ENCODE results near the gene SON.
A peak's percentile ranks its signal among the peaks of the same experiment; 100 is the strongest.
"Not testable (repeated sequence)": the region's sequence is repeated elsewhere in the genome, so short reads cannot be mapped to it uniquely, and the experiment has no call there.

The SON gene

GRCh38 chr21:33542640-33543504, at the start of gene SON:
Gene SON, plus strand, starts transcription at chr21:33543038. Its CDS starts 55 bp downstream, at chr21:33543093.
- DNase-seq (ENCODE audit: low read depth): peak; percentile 91

GRCh38 chr21:33493756-33494155, 49.1 kb upstream of the SON start:
- no peak for DNase-seq (ENCODE audit: low read depth)

- no peak for DNase-seq (ENCODE audit: low read depth)
Measured at GRCh38 chr21:33495743-33496142, 47.1 kb upstream of the SON start.

- no peak for DNase-seq (ENCODE audit: low read depth)
Measured at GRCh38 chr21:33496345-33496744, 46.5 kb upstream of the SON start.

- DNase-seq (ENCODE audit: low read depth): no peak
Measured at GRCh38 chr21:33505833-33506232, 37.0 kb upstream of the SON start.

- DNase-seq (ENCODE audit: low read depth): not testable (repeated sequence)
Measured at GRCh38 chr21:33507003-33507402, 35.8 kb upstream of the SON start.

- DNase-seq (ENCODE audit: low read depth): no peak
Measured at GRCh38 chr21:33510826-33511225, 32.0 kb upstream of the SON start.

GRCh38 chr21:33511639-33512038, 31.2 kb upstream of the SON start:
- DNase-seq (ENCODE audit: low read depth): no peak

GRCh38 chr21:33512481-33512880, 30.4 kb upstream of the SON start:
- DNase-seq (ENCODE audit: low read depth): no peak

- no peak for DNase-seq (ENCODE audit: low read depth)
Measured at GRCh38 chr21:33514229-33514628, 28.6 kb upstream of the SON start.

GRCh38 chr21:33518899-33519298, 23.9 kb upstream of the SON start:
- DNase-seq (ENCODE audit: low read depth): no peak

- DNase-seq (ENCODE audit: low read depth): no peak
Measured at GRCh38 chr21:33522297-33522952, 20.4 kb upstream of the SON start.

GRCh38 chr21:33522953-33523349, 19.9 kb upstream of the SON start:
- no peak for DNase-seq (ENCODE audit: low read depth)

GRCh38 chr21:33531007-33531406, 11.8 kb upstream of the SON start:
- DNase-seq (ENCODE audit: low read depth): no peak

- no peak for DNase-seq (ENCODE audit: low read depth)
Measured at GRCh38 chr21:33537212-33537611, 5.6 kb upstream of the SON start.

GRCh38 chr21:33539616-33540015, 3.2 kb upstream of the SON start:
- DNase-seq (ENCODE audit: low read depth): no peak

- no peak for DNase-seq (ENCODE audit: low read depth)
Measured at GRCh38 chr21:33540711-33541104, 2.1 kb upstream of the SON start.

GRCh38 chr21:33541105-33541711, 1.6 kb upstream of the SON start:
- no peak for DNase-seq (ENCODE audit: low read depth)

- peak; percentile 76 for DNase-seq (ENCODE audit: low read depth)
Measured at GRCh38 chr21:33541756-33542639, 840 bp upstream of the SON start, which contains the start of gene GART. Gene GART, minus strand, starts transcription at chr21:33542117. Its CDS starts 2,802 bp downstream, at chr21:33539315.

- DNase-seq (ENCODE audit: low read depth): no peak
Measured at GRCh38 chr21:33543505-33544129, 779 bp downstream of the SON start.

- DNase-seq (ENCODE audit: low read depth): no peak
Measured at GRCh38 chr21:33544451-33545195, 1.8 kb downstream of the SON start.

All from stimulated activated CD8-positive, alpha-beta memory T cell treated with anti-CD3 and anti-CD28 coated beads, Interleukin-7, amount 100 ng/mL, for 24 hours (primary cell).